NB4 (cell line): Measurements from ENCODE around the gene CARD19.

Experiments used
- CTCF ChIP-seq: IDR thresholded peaks from one replicate; pipeline ENCODE4 v1.5.1; 2012; ENCODE audit warnings: low read depth, low read length
- MAX ChIP-seq: IDR thresholded peaks from 2 replicates; pipeline ENCODE4 v1.6.1; 2011; ENCODE audit warnings: low read depth, low read length
- POLR2A ChIP-seq: IDR thresholded peaks from 2 replicates; pipeline ENCODE4 v1.6.1; 2011; ENCODE audit warnings: mild to moderate bottlenecking; ENCODE audit not compliant: insufficient read length; ENCODE audit errors: extremely low read depth

GRCh38 chr9:93065135-93065720 is 30.8 kb upstream of the CARD19 start:
- TF ChIP-seq MAX (peak; percentile 94), POLR2A (no peak), CTCF (no peak)
